HL-60 (cell line): ENCODE results near the gene FEN1.

Experiments used
- DNase-seq, 2 experiments: peaks; one replicate each; pipeline ENCODE4 v3.0.0-alpha.2; 2010 to 2020; ENCODE audit warnings: low read depth in 1 of 2, low spot score in 1 of 2
- H3K27ac ChIP-seq: fragments of 250-450 bp; sonication (Bioruptor Pico); replicated peaks from 2 replicates; pipeline ENCODE4 v1.5.1; 2020; ENCODE audit warnings: mild to moderate bottlenecking, moderate library complexity
- H3K27me3 ChIP-seq: fragments of 250-450 bp; sonication (Bioruptor Pico); 2 replicates; pipeline ENCODE4 v1.5.1; 2021; ENCODE audit warnings: mild to moderate bottlenecking, moderate library complexity; ENCODE audit not compliant: insufficient read depth, poor library complexity, severe bottlenecking
- H3K4me3 ChIP-seq: replicated peaks from 2 replicates; pipeline ENCODE4 v1.5.1; 2011; ENCODE audit warnings: mild to moderate bottlenecking, control low read depth, low read length; ENCODE audit not compliant: insufficient read depth
- GABPA ChIP-seq: IDR thresholded peaks from 2 replicates; pipeline ENCODE4 v1.6.1; 2012; ENCODE audit warnings: low read depth
- POLR2AphosphoS5 ChIP-seq: IDR thresholded peaks from 2 replicates; pipeline ENCODE4 v1.6.1; 2012; ENCODE audit warnings: low read depth
- SPI1 ChIP-seq: IDR thresholded peaks from 2 replicates; pipeline ENCODE4 v1.6.1; 2012; ENCODE audit warnings: low read depth, mild to moderate bottlenecking, borderline replicate concordance
- TF ChIP-seq, protein P1 (sequence below): IDR thresholded peaks from one replicate; pipeline ENCODE4 v1.5.1; 2011; ENCODE audit warnings: low read length, control low read depth, inconsistent platforms; ENCODE audit not compliant: insufficient read depth
- TF ChIP-seq, protein P2 (sequence below): IDR thresholded peaks from 2 replicates; pipeline ENCODE4 v1.6.1; 2012; ENCODE audit warnings: low read depth; ENCODE audit not compliant: insufficient replicate concordance

The FEN1 gene

DNA sequence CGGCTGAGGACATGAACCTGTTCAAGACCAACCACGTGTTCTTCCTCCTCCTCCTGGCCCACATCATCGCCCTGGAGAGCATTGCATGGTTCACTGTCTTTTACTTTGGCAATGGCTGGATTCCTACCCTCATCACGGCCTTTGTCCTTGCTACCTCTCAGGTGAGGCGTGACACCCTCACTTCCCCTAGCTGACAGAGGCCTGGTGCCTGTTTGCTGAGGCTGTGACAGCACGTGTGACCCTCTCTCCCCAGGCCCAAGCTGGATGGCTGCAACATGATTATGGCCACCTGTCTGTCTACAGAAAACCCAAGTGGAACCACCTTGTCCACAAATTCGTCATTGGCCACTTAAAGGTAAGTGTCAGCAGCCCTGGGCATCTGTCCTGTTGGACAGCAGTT is 47.7 kb downstream of the FEN1 start:
- DNase-seq: no peak
- Histone ChIP-seq H3K27me3 (no peaks in the 10 kb centered on the region), H3K27ac (no peak overlapping the region), H3K4me3 (no peak overlapping the region)
- TF ChIP-seq GABPA (no peak), SPI1 (no peak), POLR2AphosphoS5 (no peak)
- TF ChIP-seq, protein P1, sequence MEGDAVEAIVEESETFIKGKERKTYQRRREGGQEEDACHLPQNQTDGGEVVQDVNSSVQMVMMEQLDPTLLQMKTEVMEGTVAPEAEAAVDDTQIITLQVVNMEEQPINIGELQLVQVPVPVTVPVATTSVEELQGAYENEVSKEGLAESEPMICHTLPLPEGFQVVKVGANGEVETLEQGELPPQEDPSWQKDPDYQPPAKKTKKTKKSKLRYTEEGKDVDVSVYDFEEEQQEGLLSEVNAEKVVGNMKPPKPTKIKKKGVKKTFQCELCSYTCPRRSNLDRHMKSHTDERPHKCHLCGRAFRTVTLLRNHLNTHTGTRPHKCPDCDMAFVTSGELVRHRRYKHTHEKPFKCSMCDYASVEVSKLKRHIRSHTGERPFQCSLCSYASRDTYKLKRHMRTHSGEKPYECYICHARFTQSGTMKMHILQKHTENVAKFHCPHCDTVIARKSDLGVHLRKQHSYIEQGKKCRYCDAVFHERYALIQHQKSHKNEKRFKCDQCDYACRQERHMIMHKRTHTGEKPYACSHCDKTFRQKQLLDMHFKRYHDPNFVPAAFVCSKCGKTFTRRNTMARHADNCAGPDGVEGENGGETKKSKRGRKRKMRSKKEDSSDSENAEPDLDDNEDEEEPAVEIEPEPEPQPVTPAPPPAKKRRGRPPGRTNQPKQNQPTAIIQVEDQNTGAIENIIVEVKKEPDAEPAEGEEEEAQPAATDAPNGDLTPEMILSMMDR: no peak
- TF ChIP-seq, protein P2, sequence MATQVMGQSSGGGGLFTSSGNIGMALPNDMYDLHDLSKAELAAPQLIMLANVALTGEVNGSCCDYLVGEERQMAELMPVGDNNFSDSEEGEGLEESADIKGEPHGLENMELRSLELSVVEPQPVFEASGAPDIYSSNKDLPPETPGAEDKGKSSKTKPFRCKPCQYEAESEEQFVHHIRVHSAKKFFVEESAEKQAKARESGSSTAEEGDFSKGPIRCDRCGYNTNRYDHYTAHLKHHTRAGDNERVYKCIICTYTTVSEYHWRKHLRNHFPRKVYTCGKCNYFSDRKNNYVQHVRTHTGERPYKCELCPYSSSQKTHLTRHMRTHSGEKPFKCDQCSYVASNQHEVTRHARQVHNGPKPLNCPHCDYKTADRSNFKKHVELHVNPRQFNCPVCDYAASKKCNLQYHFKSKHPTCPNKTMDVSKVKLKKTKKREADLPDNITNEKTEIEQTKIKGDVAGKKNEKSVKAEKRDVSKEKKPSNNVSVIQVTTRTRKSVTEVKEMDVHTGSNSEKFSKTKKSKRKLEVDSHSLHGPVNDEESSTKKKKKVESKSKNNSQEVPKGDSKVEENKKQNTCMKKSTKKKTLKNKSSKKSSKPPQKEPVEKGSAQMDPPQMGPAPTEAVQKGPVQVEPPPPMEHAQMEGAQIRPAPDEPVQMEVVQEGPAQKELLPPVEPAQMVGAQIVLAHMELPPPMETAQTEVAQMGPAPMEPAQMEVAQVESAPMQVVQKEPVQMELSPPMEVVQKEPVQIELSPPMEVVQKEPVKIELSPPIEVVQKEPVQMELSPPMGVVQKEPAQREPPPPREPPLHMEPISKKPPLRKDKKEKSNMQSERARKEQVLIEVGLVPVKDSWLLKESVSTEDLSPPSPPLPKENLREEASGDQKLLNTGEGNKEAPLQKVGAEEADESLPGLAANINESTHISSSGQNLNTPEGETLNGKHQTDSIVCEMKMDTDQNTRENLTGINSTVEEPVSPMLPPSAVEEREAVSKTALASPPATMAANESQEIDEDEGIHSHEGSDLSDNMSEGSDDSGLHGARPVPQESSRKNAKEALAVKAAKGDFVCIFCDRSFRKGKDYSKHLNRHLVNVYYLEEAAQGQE: no peak

DNA sequence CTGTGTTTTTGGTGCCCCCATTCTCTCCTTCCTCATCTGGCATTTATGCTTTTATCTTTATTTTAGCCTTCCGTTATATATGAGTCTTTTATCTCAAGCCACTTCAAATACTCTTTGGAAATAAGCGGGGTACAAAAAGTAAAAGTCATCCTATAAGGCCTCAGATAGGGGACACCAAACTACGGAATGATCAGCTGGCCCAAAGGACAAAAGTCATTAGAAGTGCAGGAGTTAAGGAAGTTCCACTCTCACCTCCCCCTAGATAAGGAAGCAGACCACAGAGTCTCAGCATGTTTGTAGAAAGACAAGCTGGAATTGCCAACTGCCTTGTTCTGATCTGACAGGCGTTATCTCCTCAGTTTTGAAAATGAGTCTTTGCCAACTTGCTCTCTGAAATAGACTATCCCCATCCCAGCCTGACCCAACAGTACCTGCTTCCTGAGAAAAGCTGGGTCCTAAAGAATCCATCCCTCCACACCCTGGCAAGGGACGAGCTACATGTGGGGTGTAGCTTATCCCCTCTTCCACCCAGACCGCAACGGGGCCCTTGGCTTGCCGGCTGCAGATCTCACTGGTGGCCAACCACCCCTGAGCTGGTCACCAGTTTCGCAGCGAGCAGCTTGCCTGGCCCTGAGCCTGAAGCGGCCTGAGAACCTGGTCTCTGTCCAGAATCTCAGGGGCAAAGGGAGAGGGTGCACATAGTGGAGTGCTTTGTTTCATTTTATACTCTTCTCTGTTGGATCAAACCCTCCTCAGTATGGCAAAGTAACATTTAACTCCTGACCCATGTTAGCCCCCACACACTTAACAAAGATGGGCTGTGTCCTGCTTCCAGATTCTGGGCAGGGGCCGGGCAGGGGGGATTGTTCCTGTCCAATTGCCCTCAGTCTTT is 49.2 kb downstream of the FEN1 start:
- Histone ChIP-seq H3K27me3 (no peaks in the 10 kb centered on the region), H3K27ac (no peak overlapping the region), H3K4me3 (no peak overlapping the region)
- no peak for DNase-seq
- TF ChIP-seq GABPA: no peak
- TF ChIP-seq, protein P1: no peak
- TF ChIP-seq SPI1: no peak
- TF ChIP-seq, protein P2: no peak
- no peak for TF ChIP-seq POLR2AphosphoS5

DNA sequence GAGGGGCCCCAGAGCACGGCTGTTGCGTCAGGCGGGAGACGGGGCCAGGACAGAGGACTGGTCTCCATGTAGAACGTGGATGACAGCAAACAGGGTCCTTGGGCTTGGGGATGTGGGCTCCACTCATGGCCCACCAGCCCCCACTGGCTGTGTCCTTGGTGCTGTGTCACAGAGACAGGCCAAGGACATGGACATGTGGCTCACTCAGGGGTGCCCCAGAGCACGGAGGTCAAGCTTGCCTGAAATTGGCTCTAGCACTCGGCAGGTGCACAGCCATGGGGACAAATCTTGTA is 49.8 kb downstream of the FEN1 start:
- no peak overlapping the region for H3K4me3 ChIP-seq
- H3K27me3 ChIP-seq: no peaks in the 10 kb centered on the region
- no peak overlapping the region for H3K27ac ChIP-seq
- DNase-seq: no peak
- TF ChIP-seq GABPA (no peak), POLR2AphosphoS5 (no peak), SPI1 (no peak)
- TF ChIP-seq, protein P2: no peak
- TF ChIP-seq, protein P1: no peak
